ENCODE measurements around the gene SLC27A5. TPM values are rescaled to one million over a fixed set of nuclear protein-coding genes. Genes with fewer than 3 reads are reported as not detected.

The SLC27A5 gene, protein sequence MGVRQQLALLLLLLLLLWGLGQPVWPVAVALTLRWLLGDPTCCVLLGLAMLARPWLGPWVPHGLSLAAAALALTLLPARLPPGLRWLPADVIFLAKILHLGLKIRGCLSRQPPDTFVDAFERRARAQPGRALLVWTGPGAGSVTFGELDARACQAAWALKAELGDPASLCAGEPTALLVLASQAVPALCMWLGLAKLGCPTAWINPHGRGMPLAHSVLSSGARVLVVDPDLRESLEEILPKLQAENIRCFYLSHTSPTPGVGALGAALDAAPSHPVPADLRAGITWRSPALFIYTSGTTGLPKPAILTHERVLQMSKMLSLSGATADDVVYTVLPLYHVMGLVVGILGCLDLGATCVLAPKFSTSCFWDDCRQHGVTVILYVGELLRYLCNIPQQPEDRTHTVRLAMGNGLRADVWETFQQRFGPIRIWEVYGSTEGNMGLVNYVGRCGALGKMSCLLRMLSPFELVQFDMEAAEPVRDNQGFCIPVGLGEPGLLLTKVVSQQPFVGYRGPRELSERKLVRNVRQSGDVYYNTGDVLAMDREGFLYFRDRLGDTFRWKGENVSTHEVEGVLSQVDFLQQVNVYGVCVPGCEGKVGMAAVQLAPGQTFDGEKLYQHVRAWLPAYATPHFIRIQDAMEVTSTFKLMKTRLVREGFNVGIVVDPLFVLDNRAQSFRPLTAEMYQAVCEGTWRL
- 12.4 and 12.5 TPM in 2 replicates for total RNA-seq

DNA sequence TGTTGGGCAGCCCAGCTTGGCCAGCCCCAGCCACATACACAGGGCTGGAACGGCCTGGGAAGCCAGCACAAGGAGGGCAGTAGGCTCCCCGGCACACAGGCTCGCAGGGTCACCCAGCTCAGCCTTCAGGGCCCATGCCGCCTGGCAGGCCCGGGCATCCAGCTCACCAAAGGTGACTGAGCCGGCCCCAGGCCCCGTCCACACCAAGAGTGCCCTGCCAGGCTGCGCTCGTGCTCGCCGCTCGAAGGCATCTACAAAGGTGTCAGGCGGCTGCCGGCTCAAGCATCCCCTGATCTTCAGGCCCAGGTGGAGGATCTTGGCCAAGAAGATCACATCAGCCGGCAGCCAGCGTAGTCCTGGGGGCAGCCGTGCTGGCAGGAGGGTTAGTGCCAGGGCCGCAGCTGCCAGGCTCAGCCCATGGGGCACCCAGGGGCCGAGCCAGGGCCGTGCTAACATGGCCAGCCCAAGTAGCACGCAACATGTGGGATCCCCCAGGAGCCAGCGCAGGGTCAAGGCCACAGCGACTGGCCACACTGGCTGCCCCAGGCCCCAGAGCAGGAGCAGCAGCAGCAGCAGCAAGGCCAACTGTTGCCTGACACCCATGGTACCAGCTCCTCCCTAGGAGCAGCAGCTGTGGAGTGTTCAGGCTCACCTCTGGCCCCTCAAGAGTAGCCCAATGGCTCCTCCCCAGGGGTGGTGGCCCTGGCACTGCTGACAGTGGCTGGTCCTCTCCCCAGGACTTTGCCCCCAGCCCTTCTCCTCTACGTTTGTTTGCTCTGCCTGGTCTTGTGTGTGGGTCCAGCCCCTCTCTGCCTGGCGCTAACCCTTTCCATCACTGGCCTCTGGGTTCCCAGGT is at the start of gene SLC27A5:
TSS of gene SLC27A5 (minus strand) at position 640 of the 856 bp plus-strand sequence. CDS start at position 603, 37 bp downstream.

DNA sequence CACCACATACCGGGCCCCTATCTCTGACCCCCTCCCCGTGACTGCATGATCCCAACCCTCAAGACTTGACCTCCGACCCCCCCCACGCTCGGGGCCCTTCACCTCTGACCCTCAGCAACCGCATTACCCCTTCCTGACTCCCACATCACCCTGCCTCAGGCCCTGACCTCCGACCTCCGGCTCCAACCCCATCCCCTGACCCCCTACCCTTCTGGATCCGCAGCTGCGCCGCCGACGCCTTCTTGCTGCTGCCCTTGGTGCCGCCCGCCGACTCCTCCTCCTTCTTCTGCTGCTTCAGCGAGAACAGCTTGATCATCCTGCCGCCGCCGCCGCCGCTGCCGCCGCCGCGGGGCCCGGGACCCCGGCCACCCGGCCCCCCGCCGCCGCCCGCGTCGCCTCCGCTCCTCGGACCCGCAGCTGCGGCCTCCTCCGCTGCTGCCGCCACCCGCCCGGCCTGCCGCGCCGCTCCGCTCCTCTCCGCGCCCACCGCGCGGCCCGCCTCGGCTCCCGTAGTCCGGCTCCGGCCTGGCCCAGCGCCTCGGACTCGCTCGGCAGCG is 46.4 kb upstream of the SLC27A5 start, which contains the start of gene UBE2M:
TSS of gene UBE2M (minus strand) at position 546 of the 557 bp plus-strand sequence. CDS start at position 316, 230 bp downstream.

GRCh38 chr19:58554494-58555368 is 42.9 kb upstream of the SLC27A5 start, which contains the start of gene CHMP2A:
Gene CHMP2A (minus strand): TSS chr19:58555105. CDS start chr19:58554212, 893 bp downstream.

GRCh38 chr19:58543826-58544590 is 32.2 kb upstream of the SLC27A5 start, which contains the start of gene TRIM28:
Gene TRIM28 (plus strand): TSS chr19:58544064. CDS start chr19:58544758, 694 bp downstream.

DNA sequence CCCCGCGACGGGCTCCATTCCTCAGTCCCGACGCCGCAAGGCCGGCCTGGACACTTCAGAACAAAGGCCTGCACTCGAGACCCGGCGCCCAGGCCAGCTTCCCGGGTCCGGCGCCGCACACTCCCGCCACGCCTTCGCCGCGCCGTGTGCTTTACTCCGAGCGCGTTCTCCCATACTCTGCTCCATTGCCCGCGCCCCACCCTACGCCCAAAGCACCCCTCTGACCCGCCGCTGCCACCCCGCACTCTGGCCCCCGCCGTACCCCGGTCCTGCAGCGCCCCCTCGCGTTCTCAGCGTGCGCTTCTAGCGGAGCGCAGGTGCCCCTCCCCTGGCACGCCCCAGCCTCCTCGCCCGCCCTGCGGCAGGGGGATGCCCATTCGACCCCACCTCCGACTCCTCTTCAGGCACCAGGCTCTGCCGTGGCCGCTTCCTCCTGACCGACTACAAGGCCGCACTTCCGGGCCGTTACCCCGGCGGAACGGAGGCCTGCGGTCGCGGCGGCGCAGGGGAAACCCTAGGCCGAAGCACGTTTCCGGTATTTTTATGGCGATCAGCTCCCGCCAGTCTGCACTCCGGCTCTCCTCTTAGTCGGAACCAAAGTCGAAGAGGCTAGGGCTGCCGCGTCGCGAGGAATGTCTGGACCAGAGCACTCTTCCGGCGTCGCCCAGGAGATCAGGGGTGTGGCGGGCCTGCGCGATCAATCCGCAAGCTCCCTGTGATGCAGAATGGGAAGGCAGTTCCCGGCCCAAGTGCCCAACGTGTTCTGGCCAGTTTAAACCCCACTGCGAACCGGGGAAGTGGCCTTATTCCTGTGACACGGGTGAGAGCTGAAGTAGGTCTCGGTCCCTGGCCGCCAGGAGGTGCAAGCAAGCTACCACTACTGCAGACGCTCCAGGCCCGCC is 7.8 kb upstream of the SLC27A5 start, which contains the start of gene ZBTB45:
TSS of gene ZBTB45 (minus strand) at position 456 of the 902 bp plus-strand sequence. CDS start 2,137 bp downstream, outside the sequence.

DNA sequence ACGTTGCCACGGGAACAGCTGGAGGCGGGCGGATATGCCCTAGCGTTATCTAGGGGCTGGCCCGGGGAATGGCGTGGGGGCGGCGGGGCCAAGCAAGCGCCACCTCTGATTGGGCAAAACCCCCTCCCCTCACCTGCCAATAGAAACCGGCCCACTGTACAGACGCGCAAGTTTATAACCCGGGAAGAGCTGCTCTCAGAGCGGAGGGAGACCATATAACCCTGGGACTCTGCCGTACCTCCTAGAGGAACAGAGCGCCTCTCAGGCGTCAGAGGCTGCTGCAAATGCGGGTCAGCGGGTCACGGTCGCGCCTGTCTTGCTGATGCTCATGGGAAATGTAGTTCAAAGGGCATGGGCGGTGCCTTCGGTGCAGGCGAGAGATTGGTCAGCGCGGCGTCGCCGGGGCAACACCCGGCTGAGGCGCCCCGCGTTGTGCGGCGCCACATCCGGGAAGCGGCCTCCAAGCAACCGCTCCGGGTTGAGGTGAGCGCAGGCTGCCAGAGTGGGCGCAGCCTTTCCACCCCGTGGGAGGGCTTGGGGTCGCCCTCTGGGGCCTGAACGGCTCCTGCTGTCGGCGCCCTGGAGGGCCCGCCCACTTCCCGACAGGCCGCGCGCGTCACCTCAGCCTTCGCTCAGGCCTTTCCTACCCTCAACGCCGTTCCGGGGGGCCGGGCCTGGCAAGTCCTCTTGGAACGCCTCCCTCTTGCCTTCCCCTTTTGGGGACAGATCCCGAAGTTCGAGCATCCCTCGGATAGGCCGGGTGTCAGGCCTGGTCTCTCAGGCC is 35.9 kb downstream of the SLC27A5 start, which contains the start of gene ZNF446:
TSS of gene ZNF446 (plus strand) at position 639 of the 784 bp plus-strand sequence. CDS start 867 bp downstream, outside the sequence.

GRCh38 chr19:58466760-58467589 is 44.8 kb downstream of the SLC27A5 start, which contains the start of gene ZNF324:
Gene ZNF324 (plus strand): TSS chr19:58467080. CDS start chr19:58469186, 2,106 bp downstream.

DNA sequence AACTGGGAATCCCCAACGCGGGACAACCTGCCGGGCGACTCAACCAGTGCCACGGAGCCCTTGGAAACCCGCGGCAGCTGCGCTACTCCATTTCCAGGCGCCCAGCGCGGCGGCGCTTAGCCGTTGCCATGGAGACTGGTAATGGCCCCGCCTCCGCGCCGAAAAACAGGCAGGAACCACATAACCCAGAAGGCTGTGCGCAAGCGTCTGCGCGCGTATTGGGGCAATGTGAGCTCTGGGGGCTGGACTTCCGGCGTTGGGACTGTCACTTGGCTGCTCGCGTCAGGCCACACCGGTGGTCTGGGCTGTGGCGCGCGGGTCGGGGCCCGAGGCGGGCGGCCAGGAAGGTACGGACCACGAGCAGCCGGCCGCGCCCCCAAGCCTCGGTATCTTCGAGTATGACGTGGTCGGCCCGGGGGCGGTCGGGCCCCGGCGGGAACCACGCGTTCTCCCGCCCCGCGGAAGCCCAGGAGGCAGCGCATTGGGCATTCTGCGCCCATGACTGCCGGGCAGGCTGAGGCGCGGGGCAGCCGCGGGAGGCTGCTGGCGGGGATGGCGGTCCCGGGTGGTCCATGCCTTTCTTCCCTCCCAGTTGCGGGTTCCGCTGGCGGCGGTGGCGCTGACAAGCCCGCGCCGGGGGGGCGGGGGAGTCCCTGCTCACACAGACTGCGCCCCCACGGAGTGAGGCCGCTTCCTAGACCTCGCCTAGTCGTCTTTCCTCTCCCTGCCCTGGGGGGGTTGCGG is 60.3 kb downstream of the SLC27A5 start, which contains the start of gene ZNF324B:
TSS of gene ZNF324B (plus strand) at position 265 of the 744 bp plus-strand sequence. CDS start 2,080 bp downstream, outside the sequence.

Other genes starting within 250 kb of the SLC27A5 start
- gene ZNF8, start 233.0 kb downstream of the SLC27A5 start, total RNA-seq, result 4.8 and 8.3 TPM in 2 replicates
- 22.1 and 35.2 TPM in 2 replicates for gene ERVK3-1, start 206.6 kb downstream of the SLC27A5 start, total RNA-seq
- 1.4 and 2.6 TPM in 2 replicates for gene ZSCAN22, start 185.0 kb downstream of the SLC27A5 start, total RNA-seq
- gene A1BG, start 158.5 kb downstream of the SLC27A5 start, total RNA-seq, result 5.0 and 69.1 TPM in 2 replicates
- gene ZNF497, start 149.2 kb downstream of the SLC27A5 start, total RNA-seq, result 0.52 and 1.5 TPM in 2 replicates
- 3.6 and 9.1 TPM in 2 replicates for gene ZNF837, start 131.0 kb downstream of the SLC27A5 start, total RNA-seq
- 2,789 and 3,465 TPM in 2 replicates for gene RPS5, start 124.7 kb downstream of the SLC27A5 start, total RNA-seq
- gene RNF225, start 116.3 kb downstream of the SLC27A5 start, total RNA-seq, result 2.0 TPM in 1 of 2 replicates, not detected in the other
- 12.3 and 13.3 TPM in 2 replicates for gene ZNF584, start 103.3 kb downstream of the SLC27A5 start, total RNA-seq
- 3.7 and 5.9 TPM in 2 replicates for gene ZNF132, start 71.8 kb downstream of the SLC27A5 start, total RNA-seq
- gene ZNF324B, start 60.4 kb downstream of the SLC27A5 start, total RNA-seq, result 3.6 and 5.6 TPM in 2 replicates
- gene ZNF324, start 44.9 kb downstream of the SLC27A5 start, total RNA-seq, result 12.3 and 13.2 TPM in 2 replicates
- gene ZNF446, start 35.6 kb downstream of the SLC27A5 start, total RNA-seq, result 8.0 and 11.5 TPM in 2 replicates
- 12.4 and 15.0 TPM in 2 replicates for gene ZBTB45, start 7.8 kb upstream of the SLC27A5 start, total RNA-seq
- 357 and 476 TPM in 2 replicates for gene TRIM28, start 32.1 kb upstream of the SLC27A5 start, total RNA-seq
- 132 and 211 TPM in 2 replicates for gene CHMP2A, start 43.1 kb upstream of the SLC27A5 start, total RNA-seq
- 31.3 and 45.5 TPM in 2 replicates for gene UBE2M, start 46.6 kb upstream of the SLC27A5 start, total RNA-seq
- 3.9 and 14.6 TPM in 2 replicates for gene MZF1, start 61.3 kb upstream of the SLC27A5 start, total RNA-seq